ENCODE measurements around the gene ZDHHC11. TPM values are rescaled to one million over a fixed set of nuclear protein-coding genes. Genes with fewer than 3 reads are reported as not detected.
"Not testable (repeated sequence)": the region's sequence is repeated elsewhere in the genome, so short reads cannot be mapped to it uniquely, and the experiment has no call there.

Gene ZDHHC11
- polyA plus RNA-seq, 6 donors from 2014 or later: not detected

- DNase-seq (no peak), ATAC-seq (ENCODE audit: low read depth in 2 of 2) (no peak)
- H3K27ac Mint-ChIP-seq: no peak overlapping the region
- H3K4me3 Mint-ChIP-seq: no peak overlapping the region
- H3K36me3 Mint-ChIP-seq: no peaks in the 10 kb centered on the region
- peaks cover 0 to 5% (median 1%) of the 10 kb centered on the region in 3 donors for H3K4me1 Mint-ChIP-seq
- H3K27me3 Mint-ChIP-seq: peaks cover 0 to 33% (median 9%) of the 10 kb centered on the region in 3 donors
- peaks cover 0 to 5% (median 0%) of the 10 kb centered on the region in 7 donors for H3K9me3 Mint-ChIP-seq
Observed at GRCh38 chr5:759111-759751, 91.6 kb downstream of the ZDHHC11 start.

- H3K9me3 Mint-ChIP-seq: peaks cover 0 to 5% (median 0%) of the 10 kb centered on the region in 7 donors
Observed at GRCh38 chr5:758698-759053, 92.1 kb downstream of the ZDHHC11 start.

GRCh38 chr5:757931-758697, 92.7 kb downstream of the ZDHHC11 start:
- Mint-ChIP-seq H3K9me3 (peaks cover 0 to 2% (median 0%) of the 10 kb centered on the region in 7 donors), H3K36me3 (no peaks in the 10 kb centered on the region), H3K27ac (no peak overlapping the region), H3K27me3 (peaks cover 0 to 33% (median 9%) of the 10 kb centered on the region in 3 donors), H3K4me1 (peaks cover 0 to 5% (median 5%) of the 10 kb centered on the region in 3 donors), H3K4me3 (no peak overlapping the region)
- no peak for ATAC-seq (ENCODE audit: low read depth in 2 of 2)
- no peak for DNase-seq

More at GRCh38 chr5:758698-759053, 92.1 kb downstream of the ZDHHC11 start:
- peaks cover 0 to 5% (median 5%) of the 10 kb centered on the region in 3 donors for H3K4me1 Mint-ChIP-seq
- DNase-seq (no peak), ATAC-seq (ENCODE audit: low read depth in 2 of 2) (no peak)
- no peaks in the 10 kb centered on the region for H3K36me3 Mint-ChIP-seq
- no peak overlapping the region for H3K27ac Mint-ChIP-seq
- H3K4me3 Mint-ChIP-seq: no peak overlapping the region
- peaks cover 0 to 33% (median 9%) of the 10 kb centered on the region in 3 donors for H3K27me3 Mint-ChIP-seq

- no peak overlapping the region for H3K27ac Mint-ChIP-seq
- no peaks in the 10 kb centered on the region for H3K36me3 Mint-ChIP-seq
- ATAC-seq (ENCODE audit: low read depth in 2 of 2): no peak
- peaks cover 0 to 5% (median 5%) of the 10 kb centered on the region in 3 donors for H3K4me1 Mint-ChIP-seq
- no peak for DNase-seq
- H3K27me3 Mint-ChIP-seq: peaks cover 0 to 33% (median 9%) of the 10 kb centered on the region in 3 donors
- H3K4me3 Mint-ChIP-seq: no peak overlapping the region
- H3K9me3 Mint-ChIP-seq: peaks cover 0 to 2% (median 0%) of the 10 kb centered on the region in 7 donors
Observed at GRCh38 chr5:757346-757930, 93.3 kb downstream of the ZDHHC11 start.

- ATAC-seq (ENCODE audit: low read depth in 2 of 2) (no peak), DNase-seq (no peak)
- H3K27me3 Mint-ChIP-seq: peaks cover 0 to 30% (median 9%) of the 10 kb centered on the region in 3 donors
- H3K9me3 Mint-ChIP-seq: peaks cover 0 to 2% (median 0%) of the 10 kb centered on the region in 7 donors
- peaks cover 0 to 5% (median 5%) of the 10 kb centered on the region in 3 donors for H3K4me1 Mint-ChIP-seq
- no peak overlapping the region for H3K4me3 Mint-ChIP-seq
- H3K27ac Mint-ChIP-seq: no peak overlapping the region
- no peaks in the 10 kb centered on the region for H3K36me3 Mint-ChIP-seq
Observed at GRCh38 chr5:756865-757345, 93.9 kb downstream of the ZDHHC11 start.

- no peak for ATAC-seq (ENCODE audit: low read depth in 2 of 2)
- Mint-ChIP-seq H3K27me3 (peaks cover 0 to 28% (median 9%) of the 10 kb centered on the region in 3 donors), H3K9me3 (peaks cover 0 to 2% (median 0%) of the 10 kb centered on the region in 7 donors), H3K4me1 (peaks cover 0 to 5% (median 5%) of the 10 kb centered on the region in 3 donors), H3K27ac (no peak overlapping the region), H3K4me3 (no peak overlapping the region), H3K36me3 (no peaks in the 10 kb centered on the region)
- DNase-seq: no peak
Observed at GRCh38 chr5:756171-756570, 94.6 kb downstream of the ZDHHC11 start.

- peaks cover 0 to 17% (median 0%) of the 10 kb centered on the region in 3 donors for H3K27me3 Mint-ChIP-seq
- H3K4me1 Mint-ChIP-seq; DNase-seq; H3K9me3 Mint-ChIP-seq; H3K4me3 Mint-ChIP-seq; ATAC-seq (ENCODE audit: low read depth in 2 of 2); H3K36me3 Mint-ChIP-seq; H3K27ac Mint-ChIP-seq: not testable (repeated sequence)
Observed at GRCh38 chr5:754143-754632, 96.6 kb downstream of the ZDHHC11 start.

GRCh38 chr5:753567-754142, 97.1 kb downstream of the ZDHHC11 start:
- H3K9me3 Mint-ChIP-seq; H3K4me1 Mint-ChIP-seq; H3K4me3 Mint-ChIP-seq; ATAC-seq (ENCODE audit: low read depth in 2 of 2); DNase-seq; H3K27ac Mint-ChIP-seq; H3K36me3 Mint-ChIP-seq: not testable (repeated sequence)
- peaks cover 0 to 12% (median 0%) of the 10 kb centered on the region in 3 donors for H3K27me3 Mint-ChIP-seq

- H3K9me3 Mint-ChIP-seq; ATAC-seq (ENCODE audit: low read depth in 2 of 2); DNase-seq; H3K4me3 Mint-ChIP-seq; H3K36me3 Mint-ChIP-seq; H3K4me1 Mint-ChIP-seq; H3K27ac Mint-ChIP-seq: not testable (repeated sequence)
- peaks cover 0 to 12% (median 0%) of the 10 kb centered on the region in 3 donors for H3K27me3 Mint-ChIP-seq
Observed at GRCh38 chr5:752532-753115, 98.2 kb downstream of the ZDHHC11 start.

- H3K36me3 Mint-ChIP-seq; H3K4me1 Mint-ChIP-seq; H3K27ac Mint-ChIP-seq; H3K9me3 Mint-ChIP-seq; ATAC-seq (ENCODE audit: low read depth in 2 of 2); H3K4me3 Mint-ChIP-seq; DNase-seq: not testable (repeated sequence)
- peaks cover 0 to 10% (median 0%) of the 10 kb centered on the region in 3 donors for H3K27me3 Mint-ChIP-seq
Observed at GRCh38 chr5:751992-752391, 98.8 kb downstream of the ZDHHC11 start.

- ATAC-seq (ENCODE audit: low read depth in 2 of 2) (no peak), DNase-seq (no peak)
- peaks cover 0 to 2% (median 0%) of the 10 kb centered on the region in 7 donors for H3K9me3 Mint-ChIP-seq
- H3K27me3 Mint-ChIP-seq: peaks cover 0 to 6% (median 0%) of the 10 kb centered on the region in 3 donors
- H3K36me3 Mint-ChIP-seq: no peaks in the 10 kb centered on the region
- peaks cover 0 to 5% (median 0%) of the 10 kb centered on the region in 3 donors for H3K4me1 Mint-ChIP-seq
- H3K4me3 Mint-ChIP-seq: no peak overlapping the region
- no peak overlapping the region for H3K27ac Mint-ChIP-seq
Observed at GRCh38 chr5:751496-751895, 99.3 kb downstream of the ZDHHC11 start.

- H3K27ac Mint-ChIP-seq, H3K4me1 Mint-ChIP-seq: not testable (repeated sequence)
Observed at GRCh38 chr5:750226-750625, 100.6 kb downstream of the ZDHHC11 start.

More at GRCh38 chr5:750226-750625, 100.6 kb downstream of the ZDHHC11 start:
- H3K27me3 Mint-ChIP-seq; H3K4me3 Mint-ChIP-seq; DNase-seq; H3K9me3 Mint-ChIP-seq; ATAC-seq (ENCODE audit: low read depth in 2 of 2); H3K36me3 Mint-ChIP-seq: not testable (repeated sequence)
